Left ventricle myocardium inferior (tissue), 1 donor: ENCODE data around the gene GP2. TPM values are rescaled to one million over a fixed set of nuclear protein-coding genes. Genes with fewer than 3 reads are reported as not detected.

ENCODE experiments used
- DNase-seq: peaks from one replicate; pipeline ENCODE4 v3.0.0-alpha.2; 2020
- H3K27ac ChIP-seq: fragments of 200-600 bp; replicated peaks from 2 replicates; pipeline ENCODE4 v1.8.0; 2021
- H3K27me3 ChIP-seq: fragments of 200-600 bp; 2 replicates; pipeline ENCODE4 v1.8.0; 2021; ENCODE audit warnings: low read depth
- H3K36me3 ChIP-seq: fragments of 200-600 bp; 2 replicates; pipeline ENCODE4 v1.8.0; 2021
- H3K4me1 ChIP-seq: fragments of 200-600 bp; 2 replicates; pipeline ENCODE4 v1.8.0; 2021
- H3K4me3 ChIP-seq: fragments of 200-600 bp; 2 replicates; pipeline ENCODE4 v1.8.0; 2021; ENCODE audit warnings: mild to moderate bottlenecking, moderate library complexity
- H3K9me3 ChIP-seq: fragments of 200-600 bp; replicated peaks from 2 replicates; pipeline ENCODE4 v1.8.0; 2021
- CTCF ChIP-seq: fragments of 200-600 bp; IDR thresholded peaks from 2 replicates; pipeline ENCODE4 v1.8.0; 2021; ENCODE audit warnings: antibody characterized with exemption, mild to moderate bottlenecking, borderline replicate concordance
- intact Hi-C: fragments of 100-400 bp; cut with micrococcal nuclease; formaldehyde crosslinking; loops from one replicate; pipeline ENCODE4 v1.11.0; 2022
- total RNA-seq: library from RNA; stranded (reverse); fragmentation: NEBNext Ultra II Directional; extraction: Animal tissue kit (Norgen Biotek cat#: 25700); gene quantifications from one replicate; pipeline ENCODE4 v1.2.1, GENCODE V29; 2021
- donor health status: DM: no; HTN: yes; CAD: no; lungs with severe emphysema.

Gene GP2
- total RNA-seq, 1 donor from 2014 or later, result not detected

DNA sequence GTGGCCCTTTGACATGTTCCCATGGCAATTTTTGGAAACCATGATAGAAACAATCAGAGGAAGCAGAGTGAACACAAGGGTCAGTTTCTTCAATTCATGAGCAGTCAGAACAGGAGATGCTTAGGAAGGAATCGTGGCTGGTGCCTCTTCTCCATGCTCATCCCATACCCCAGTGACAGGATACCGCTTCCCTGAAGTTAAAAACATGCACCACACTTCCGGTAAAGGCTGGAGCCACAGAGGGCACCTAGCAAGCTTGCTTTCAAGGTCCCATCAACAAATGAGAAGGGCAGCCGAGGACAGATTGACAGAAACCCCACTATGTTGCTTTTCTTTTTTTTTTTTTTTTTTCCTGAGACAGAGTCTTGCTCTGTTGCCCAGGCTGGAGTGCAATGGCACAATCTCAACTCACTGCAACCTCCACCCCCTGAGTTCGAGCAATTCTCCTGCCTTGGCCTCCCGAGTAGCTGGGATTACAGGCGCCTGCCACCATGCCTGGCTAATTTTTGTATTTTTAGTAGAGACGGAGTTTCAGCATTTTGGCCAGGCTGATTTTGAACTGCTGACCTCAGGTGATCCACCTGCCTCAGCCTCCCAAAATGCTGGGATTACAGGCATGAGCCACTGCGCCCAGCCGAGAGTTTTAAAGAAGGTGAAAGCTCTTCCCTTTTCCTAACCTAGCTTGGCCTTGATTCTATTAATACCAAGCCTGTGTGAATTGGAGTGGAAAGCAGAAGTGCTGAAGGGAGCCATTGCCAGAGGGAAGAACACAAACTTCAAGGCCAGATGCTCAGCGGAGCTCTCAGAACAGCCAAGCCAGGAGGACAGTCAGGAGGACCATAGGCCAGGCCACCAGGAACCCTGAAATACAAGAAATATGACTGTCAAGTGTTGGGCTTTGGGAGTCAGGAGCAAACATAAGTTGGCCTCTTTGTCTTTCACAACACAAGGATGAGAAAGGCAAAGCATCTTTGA, 16.6 kb downstream of the GP2 start:
- no peak for TF ChIP-seq CTCF
- Histone ChIP-seq H3K4me1 (no peaks in the 10 kb centered on the region), H3K27me3 (peaks cover 57% of the 10 kb centered on the region), H3K9me3 (no peaks in the 10 kb centered on the region), H3K27ac (no peak overlapping the region), H3K4me3 (no peak overlapping the region), H3K36me3 (no peaks in the 10 kb centered on the region)
- DNase-seq, result no peak
- intact Hi-C loops, result no loop called here

GRCh38 chr16:20309786-20310185, 17.5 kb downstream of the GP2 start:
- H3K9me3 ChIP-seq, result no peaks in the 10 kb centered on the region

GRCh38 chr16:20308801-20309590, 18.3 kb downstream of the GP2 start:
- H3K27me3 ChIP-seq, result peaks cover 54% of the 10 kb centered on the region
- TF ChIP-seq CTCF, result no peak
- H3K4me3 ChIP-seq, result no peak overlapping the region
- H3K9me3 ChIP-seq, result no peaks in the 10 kb centered on the region
- intact Hi-C loops, result no loop called here
- no peaks in the 10 kb centered on the region for H3K36me3 ChIP-seq
- no peak for DNase-seq
- no peak overlapping the region for H3K27ac ChIP-seq
- no peaks in the 10 kb centered on the region for H3K4me1 ChIP-seq

More at GRCh38 chr16:20309786-20310185, 17.5 kb downstream of the GP2 start:
- H3K27me3 ChIP-seq, result peaks cover 60% of the 10 kb centered on the region
- no peak for DNase-seq
- intact Hi-C loops, result no loop called here
- no peak overlapping the region for H3K27ac ChIP-seq
- no peak overlapping the region for H3K4me3 ChIP-seq
- H3K4me1 ChIP-seq, result no peaks in the 10 kb centered on the region
- no peak for TF ChIP-seq CTCF
- H3K36me3 ChIP-seq, result no peaks in the 10 kb centered on the region

- Histone ChIP-seq H3K27ac (no peak overlapping the region), H3K27me3 (peaks cover 48% of the 10 kb centered on the region), H3K9me3 (no peaks in the 10 kb centered on the region), H3K4me1 (no peaks in the 10 kb centered on the region), H3K36me3 (no peaks in the 10 kb centered on the region), H3K4me3 (no peak overlapping the region)
- DNase-seq, result no peak
- intact Hi-C loops, result no loop called here
- TF ChIP-seq CTCF, result no peak
Observed at GRCh38 chr16:20308266-20308665, 19.0 kb downstream of the GP2 start.

DNA sequence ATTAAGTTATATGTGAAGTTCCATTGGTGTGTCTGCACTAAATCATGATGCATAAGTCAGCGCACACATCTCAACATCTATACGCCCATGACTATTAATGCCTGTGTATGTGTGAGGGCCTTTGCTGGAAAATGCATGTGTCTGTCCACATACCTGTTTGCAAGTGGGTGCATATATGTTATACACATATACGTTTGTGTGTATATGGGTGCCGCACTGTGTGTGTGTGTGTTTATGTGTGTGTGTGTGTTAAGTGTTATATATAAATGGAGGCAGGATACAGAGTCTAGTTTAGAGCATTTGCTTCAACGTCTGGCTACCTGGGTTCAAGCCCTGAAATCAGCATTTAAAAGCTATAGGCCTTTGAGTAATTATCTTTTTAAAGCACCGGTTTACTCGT, 19.5 kb downstream of the GP2 start:
- Histone ChIP-seq H3K27me3 (peaks cover 50% of the 10 kb centered on the region), H3K4me1 (no peaks in the 10 kb centered on the region), H3K36me3 (no peaks in the 10 kb centered on the region), H3K27ac (no peak overlapping the region), H3K4me3 (no peak overlapping the region), H3K9me3 (no peaks in the 10 kb centered on the region)
- TF ChIP-seq CTCF, result no peak
- no peak for DNase-seq
- intact Hi-C loops, result no loop called here
